Activated T-cell treated with anti-CD3 and anti-CD28 coated beads for 24 hours (primary cell): ENCODE data around the gene ABCB4.
"Not testable (repeated sequence)": the region's sequence is repeated elsewhere in the genome, so short reads cannot be mapped to it uniquely, and the experiment has no call there.

Source experiments
- DNase-seq: peaks from one replicate; pipeline ENCODE4 v3.0.0-alpha.2; 2020; ENCODE audit warnings: low read depth

ABCB4 gene

DNA sequence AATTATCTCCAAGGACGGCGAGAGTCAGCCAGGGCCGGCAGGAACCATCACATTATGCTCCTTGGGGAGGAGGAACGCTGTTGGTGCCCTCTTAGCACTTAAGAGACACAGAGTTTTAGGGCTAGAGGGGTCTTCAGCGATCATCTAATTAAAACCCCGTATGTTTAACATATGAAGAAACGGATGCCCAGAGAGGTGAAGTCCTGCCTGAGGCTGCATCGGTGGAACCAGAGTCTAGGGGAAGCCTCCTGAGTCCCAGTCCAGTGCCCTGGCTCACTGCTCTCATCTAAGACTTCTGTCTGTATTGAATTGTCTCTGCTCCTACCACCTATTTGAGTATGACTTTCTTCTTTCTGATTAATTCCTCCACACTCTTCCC lies 688 bp upstream of the ABCB4 start:
- DNase-seq, result no peak

DNA sequence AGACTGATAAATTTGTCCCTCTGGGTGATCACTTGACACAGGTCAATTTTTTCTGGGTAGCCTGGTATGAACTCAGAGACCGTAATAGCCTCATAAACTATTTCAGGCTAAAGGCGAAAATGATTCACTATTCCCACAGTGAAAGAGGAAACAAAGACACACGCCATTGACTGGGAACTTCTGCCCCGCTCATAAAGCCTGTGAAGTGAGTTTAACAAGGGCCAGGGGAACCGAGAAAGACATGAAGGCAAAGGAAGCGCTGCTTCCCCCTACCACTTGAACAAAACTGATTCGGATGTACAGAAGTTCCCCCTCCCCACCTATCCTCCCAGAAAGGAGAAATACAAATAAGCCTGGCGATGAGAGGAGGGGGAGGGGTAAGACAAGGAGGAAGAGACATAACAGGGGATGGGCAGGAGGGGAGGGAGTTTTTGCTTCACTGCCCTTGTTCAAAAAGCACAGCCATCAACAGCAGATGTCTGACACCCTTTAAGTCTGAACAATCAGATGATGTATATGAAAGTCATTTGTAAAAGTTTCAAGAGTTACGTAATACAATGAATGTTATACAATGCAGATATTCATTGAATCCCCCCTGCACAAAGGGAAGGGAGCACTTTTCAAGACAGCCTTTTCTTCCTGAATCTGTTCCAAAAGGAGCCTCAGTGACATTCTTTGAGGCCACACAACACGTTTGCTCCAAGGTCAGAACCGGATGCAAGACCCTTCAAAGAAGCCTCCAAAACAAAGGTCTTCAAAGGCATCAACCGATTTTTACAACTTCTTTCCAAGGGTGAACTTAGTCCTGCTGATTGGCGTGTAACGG lies 734 bp downstream of the ABCB4 start:
- DNase-seq, result no peak

DNA sequence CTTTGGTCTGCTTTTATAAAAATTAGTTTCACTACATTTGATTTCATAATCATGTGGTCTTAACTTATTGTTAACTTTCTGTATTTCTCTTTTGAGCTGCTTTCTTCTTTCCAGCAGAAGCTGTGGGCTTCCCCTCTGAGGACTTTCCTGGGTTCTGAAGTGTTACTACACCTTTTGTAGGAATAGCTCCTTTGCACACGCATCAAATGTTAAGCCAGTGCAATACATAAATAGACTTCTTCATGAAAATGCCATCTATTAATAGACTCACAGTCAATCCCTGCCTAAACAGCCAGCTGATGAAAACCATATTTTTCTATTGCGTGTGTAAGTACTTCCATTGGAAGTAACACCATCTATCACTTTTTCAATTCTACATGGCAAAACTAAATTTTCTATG lies 1.5 kb downstream of the ABCB4 start:
- DNase-seq, result no peak

GRCh38 chr7:87473192-87473591 lies 2.3 kb downstream of the ABCB4 start:
- DNase-seq, result no peak

GRCh38 chr7:87471473-87471872 lies 4.0 kb downstream of the ABCB4 start:
- no peak for DNase-seq

DNA sequence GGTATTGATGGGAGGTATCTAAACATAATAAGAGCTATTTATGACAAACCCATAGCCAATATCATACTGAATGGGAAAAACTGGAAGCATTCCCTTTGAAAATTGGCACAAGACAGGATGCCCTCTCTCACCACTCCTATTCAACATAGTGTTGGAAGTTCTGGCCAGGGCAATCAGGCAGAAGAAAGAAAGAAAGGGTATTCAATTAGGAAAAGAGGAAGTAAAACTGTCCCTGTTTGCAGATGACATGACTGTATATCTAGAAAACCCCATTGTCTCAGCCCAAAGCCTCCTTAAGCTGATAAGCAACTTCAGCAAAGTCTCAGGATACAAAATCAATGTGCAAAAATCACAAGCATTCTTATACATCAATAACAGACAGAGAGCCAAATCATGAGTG lies 6.3 kb downstream of the ABCB4 start:
- not testable (repeated sequence) for DNase-seq

DNA sequence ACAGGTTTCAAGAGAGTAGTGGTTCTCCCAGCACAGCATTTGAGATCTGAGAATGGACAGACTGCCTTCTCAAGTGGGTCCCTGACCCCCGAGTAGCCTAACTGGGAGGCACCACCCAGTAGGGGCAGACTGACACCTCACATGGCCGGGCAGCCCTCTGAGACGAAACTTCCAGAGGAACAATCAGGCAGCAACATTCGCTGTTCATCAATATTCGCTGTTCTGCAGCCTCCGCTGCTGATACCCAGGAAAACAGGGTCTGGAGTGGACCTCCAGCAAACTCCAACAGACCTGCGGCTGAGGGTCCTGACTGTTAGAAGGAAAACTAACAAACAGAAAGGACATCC lies 10.0 kb downstream of the ABCB4 start:
- DNase-seq, result not testable (repeated sequence)

DNA sequence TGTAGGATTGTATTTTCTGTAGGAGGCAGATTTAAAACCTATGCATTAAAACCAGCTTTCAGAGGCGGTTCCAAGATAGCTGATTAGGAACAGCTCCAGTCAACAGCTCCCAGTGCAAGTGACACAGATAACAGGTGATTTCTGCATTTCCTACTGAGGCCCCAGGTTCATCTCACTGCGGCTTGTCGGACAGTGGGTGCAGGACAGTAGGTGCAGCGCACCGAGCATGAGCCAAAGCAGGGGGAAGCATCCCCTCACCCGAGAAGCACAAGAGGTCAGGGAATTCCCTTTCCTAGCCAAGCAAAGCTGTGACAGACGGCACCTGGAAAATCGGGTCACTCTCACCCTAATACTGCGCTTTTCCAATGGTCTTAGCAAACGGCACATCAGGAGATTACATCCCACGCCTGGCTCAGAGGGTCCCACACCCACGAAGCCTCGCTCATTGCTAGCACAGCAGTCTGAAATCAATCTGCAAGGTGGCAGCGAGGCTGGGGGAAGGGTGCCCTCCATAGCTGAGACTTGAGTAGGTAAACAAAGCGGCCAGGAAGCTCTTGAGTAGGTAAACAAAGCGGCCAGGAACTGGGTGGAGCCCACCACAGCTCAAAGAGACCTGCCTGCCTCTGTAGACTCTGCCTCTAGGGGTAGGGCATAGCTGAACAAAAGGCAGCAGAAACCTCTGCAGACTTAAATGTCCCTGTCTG lies 10.5 kb downstream of the ABCB4 start:
- not testable (repeated sequence) for DNase-seq

DNA sequence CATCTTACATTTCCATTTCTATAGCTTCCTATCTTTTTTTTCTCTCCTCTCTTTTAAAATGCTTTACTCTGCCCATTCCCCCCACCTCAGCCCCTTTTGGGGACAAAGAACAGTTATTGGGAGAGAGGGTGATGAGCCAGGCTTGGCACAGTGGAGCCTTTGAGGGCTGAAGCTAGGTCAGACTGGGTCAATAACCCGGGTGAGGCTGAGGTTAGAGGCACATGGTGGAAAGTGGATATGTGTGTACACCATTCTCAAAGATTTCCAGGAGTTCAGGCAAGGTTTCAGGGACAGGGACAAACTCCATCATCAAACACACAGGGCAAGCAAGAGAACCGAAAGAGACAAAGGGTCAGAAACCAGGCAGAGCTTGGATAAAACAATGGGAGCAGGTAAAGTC lies 11.5 kb downstream of the ABCB4 start:
- no peak for DNase-seq

GRCh38 chr7:87460444-87460843 lies 15.0 kb downstream of the ABCB4 start:
- DNase-seq, result not testable (repeated sequence)

DNA sequence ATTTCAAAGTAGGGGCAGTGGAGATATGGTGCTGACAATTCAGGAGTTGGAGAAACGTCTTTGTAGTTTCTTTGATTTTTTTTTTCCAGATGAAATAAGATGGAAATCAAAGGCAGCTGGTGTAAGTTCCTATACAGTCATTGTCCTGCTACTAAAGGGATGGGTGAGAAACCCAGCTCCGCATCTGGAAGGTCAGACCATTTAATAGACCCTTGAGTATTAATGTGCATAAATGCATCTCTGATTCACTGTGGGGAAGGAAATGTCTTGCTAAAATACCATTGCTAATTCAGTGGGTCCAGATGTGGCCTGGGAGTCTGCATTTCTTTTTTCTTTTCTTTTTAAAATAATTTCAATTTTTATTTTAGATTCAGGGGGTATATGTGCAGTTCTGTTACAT lies 15.5 kb downstream of the ABCB4 start:
- no peak for DNase-seq

DNA sequence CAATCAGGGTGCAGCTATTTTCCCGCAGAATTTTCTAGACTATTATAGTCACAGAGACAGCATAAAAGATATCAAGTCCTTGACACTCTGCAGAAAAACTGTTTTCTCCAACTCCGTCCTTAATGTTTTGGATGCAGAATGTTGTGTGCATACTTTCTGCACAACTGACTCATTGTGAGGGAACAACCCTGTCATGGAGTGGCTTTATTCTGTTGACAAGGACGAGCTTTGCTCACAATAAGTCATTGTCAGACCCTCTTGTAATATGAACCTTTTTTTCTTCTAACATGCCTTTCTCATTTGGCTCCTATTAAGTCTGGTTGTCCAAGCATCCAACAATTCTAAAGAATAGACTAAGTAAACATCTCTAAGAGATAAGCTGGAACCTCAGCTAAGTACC lies 17.3 kb downstream of the ABCB4 start:
- DNase-seq, result no peak

- no peak for DNase-seq
Observed at GRCh38 chr7:87456247-87456646, 19.2 kb downstream of the ABCB4 start.

GRCh38 chr7:87452279-87452678 lies 23.2 kb downstream of the ABCB4 start:
- no peak for DNase-seq

- no peak for DNase-seq
Observed at GRCh38 chr7:87451187-87451586, 24.3 kb downstream of the ABCB4 start.

DNA sequence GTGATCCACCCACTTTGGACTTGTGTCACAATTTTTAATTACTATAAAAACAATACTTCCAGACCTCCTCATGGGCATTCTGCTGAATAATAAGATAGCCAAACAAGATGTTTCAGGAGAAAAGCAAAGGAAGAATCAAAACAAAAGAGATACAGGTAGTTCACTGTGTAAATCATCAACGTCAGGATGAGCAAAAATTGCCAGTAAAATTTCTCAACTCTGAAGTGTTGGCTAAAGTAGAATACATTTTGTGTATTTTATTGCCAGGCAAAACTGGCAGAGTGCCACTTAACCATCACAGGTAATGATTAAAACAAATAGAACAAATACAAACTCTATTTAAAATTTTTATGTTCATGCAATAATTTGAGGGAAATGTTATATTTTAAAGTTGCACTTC lies 24.8 kb downstream of the ABCB4 start:
- no peak for DNase-seq

- DNase-seq, result no peak
Observed at GRCh38 chr7:87448388-87448787, 27.1 kb downstream of the ABCB4 start.

DNA sequence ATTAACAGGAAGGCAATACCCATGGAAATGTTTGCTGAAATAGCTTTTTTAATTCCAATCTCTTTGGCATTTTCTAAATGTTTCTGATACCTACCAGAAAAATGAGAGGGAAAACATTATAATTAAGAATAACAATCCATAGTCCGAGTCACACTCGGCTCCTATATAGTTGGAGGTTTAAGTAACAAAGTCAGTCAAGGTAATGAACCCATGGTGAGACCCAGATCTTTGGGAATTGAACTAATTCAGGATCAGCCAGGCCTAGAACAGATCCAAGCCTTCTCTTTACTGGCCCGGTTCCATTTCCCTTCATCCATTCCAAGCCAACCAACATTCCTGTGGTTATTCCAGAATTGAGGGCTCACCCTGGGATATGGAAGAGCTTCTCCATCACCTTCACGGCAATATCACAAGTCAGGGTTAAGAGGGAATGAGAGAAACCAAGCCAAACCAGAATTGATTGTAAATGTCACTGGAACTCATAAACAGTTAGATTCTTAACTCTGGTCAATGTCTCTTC lies 28.3 kb downstream of the ABCB4 start:
- DNase-seq, result no peak

- DNase-seq, result no peak
Observed at GRCh38 chr7:87445897-87446296, 29.6 kb downstream of the ABCB4 start.

- DNase-seq, result no peak
Observed at GRCh38 chr7:87435546-87435945, 39.9 kb downstream of the ABCB4 start.

- no peak for DNase-seq
Observed at GRCh38 chr7:87432536-87432935, 42.9 kb downstream of the ABCB4 start.

DNA sequence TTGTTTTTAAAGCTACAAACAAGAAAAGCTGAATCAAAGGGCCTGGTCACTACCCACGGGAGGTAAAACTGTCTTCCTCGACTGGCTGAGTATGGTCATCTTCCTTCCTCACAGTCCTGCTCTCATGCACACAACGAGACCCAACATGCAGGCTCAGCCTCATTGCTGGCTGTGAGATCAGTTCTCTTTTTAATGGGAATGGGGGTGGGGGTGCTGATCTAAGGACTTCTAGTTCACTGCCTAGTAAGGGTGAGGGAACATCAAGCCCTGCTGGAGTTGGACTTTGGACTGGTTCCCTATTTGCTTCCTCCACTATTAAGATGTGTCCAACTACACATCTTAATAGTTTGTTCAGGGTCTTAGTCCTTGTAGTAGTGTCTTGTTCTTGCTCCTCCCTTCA lies 48.2 kb downstream of the ABCB4 start:
- DNase-seq, result no peak

DNA sequence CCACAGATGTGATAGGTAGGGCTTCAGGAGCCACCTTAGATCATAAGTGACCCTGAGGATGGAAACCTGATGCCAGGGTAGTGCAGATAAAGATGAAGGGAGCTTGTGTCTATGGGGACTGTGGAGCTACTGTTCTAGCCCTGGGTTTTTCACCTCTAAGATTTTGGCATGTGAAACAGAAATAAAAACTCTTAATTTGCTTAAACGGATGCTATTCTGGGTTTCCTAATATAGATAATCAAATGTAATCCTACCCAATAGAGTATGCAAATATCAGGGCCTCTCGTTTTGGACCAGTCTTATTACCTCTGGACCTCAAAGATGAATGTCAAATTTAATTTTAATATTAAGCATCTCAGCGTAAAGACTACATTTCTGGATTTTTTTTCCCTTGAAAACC lies 49.3 kb downstream of the ABCB4 start:
- no peak for DNase-seq

DNA sequence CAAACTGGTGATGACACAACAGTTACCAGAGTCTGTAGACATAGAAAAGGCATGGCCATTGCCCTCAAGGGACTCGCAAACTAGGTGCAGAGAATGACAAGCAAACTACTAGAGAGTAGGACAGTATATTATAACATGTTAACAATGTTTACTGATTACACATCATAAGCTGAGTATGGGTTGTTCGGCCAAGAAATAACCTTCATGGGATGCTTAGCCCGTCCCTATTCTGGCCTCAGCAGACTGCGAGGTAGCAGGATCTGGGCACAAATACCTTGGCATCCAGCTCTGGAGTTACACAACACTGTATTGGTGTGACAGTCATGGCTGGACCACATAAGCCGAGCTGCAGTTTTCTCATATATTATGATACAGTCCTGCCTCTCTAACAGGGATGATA lies 51.4 kb downstream of the ABCB4 start:
- no peak for DNase-seq
